H1 (cell line): Measurements from ENCODE around the gene LTBP1.

Source experiments
- CTCF ChIP-seq, 3 experiments: IDR thresholded peaks; 1 replicate in 2 of 3; 2 replicates in 1 of 3; pipeline versions ENCODE4 v1.5.1 to v1.6.1; 2011; ENCODE audit warnings: low read length in 3 of 3, mild to moderate bottlenecking in 3 of 3, inconsistent platforms in 2 of 3, low read depth in 1 of 3, moderate library complexity in 1 of 3; ENCODE audit not compliant: insufficient read depth in 1 of 3; ENCODE audit errors: control extremely low read depth in 1 of 3
- HDAC2 ChIP-seq, 2 experiments: fragments of 300-600 bp in 1 of 2; sonication (generic) in 1 of 2; IDR thresholded peaks; 2 replicates each; pipeline ENCODE4 v1.6.1; 2011 to 2012; ENCODE audit warnings: low read depth in 2 of 2, low read length in 2 of 2, mild to moderate bottlenecking in 2 of 2, moderate library complexity in 2 of 2, borderline replicate concordance in 1 of 2, inconsistent platforms in 1 of 2
- KDM1A ChIP-seq: fragments of 200-600, 300-600 bp; sonication (generic); IDR thresholded peaks from 2 replicates; pipeline ENCODE4 v1.7.1; 2016; ENCODE audit warnings: mild to moderate bottlenecking, low read length, borderline replicate concordance
- POLR2A ChIP-seq, 2 experiments: IDR thresholded peaks; 1 replicate in 1 of 2; 2 replicates in 1 of 2; pipeline ENCODE4 v1.6.1; 2011; ENCODE audit warnings: low read depth in 2 of 2, low read length in 2 of 2, mild to moderate bottlenecking in 2 of 2; ENCODE audit errors: control extremely low read depth in 1 of 2
- USF2 ChIP-seq: IDR thresholded peaks from 2 replicates; pipeline ENCODE4 v1.6.1; 2011; ENCODE audit warnings: low read length, improper control_type of control experiment
- ZNF274 ChIP-seq: IDR thresholded peaks from 2 replicates; pipeline ENCODE4 v1.7.0; 2012; ENCODE audit warnings: low read length, borderline replicate concordance; ENCODE audit errors: extremely low read depth

DNA sequence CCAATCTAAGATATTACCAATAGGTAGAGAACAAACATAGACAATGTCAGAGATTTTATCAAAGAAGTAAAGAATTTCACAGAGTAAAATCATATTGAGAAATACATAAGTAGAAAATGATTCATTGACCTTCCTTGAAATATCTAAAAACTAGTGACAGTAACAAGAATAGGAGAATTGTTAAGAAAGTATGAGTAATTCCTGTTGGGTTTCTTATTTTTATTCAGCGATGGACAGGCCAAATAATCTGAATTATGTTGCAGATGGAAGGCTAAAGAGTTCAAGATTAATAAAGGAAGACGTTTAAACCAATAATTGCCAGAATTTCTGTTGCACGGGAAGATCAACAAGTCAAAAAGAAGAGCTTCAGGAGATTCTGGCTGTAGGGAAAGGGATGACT is 366.3 kb downstream of the LTBP1 start:
- TF ChIP-seq ZNF274 (no peak), CTCF (IDR thresholded peaks at IDR 0.05; ENCODE audit: control extremely low read depth in 1 of 3, insufficient read depth in 1 of 3, low read depth in 1 of 3, low read length in 3 of 3) (no peak), USF2 (no peak), KDM1A (no peak), POLR2A (IDR thresholded peaks at IDR 0.05; ENCODE audit: control extremely low read depth in 1 of 2, low read depth in 2 of 2, low read length in 2 of 2) (no peak), HDAC2 (IDR thresholded peaks at IDR 0.05; ENCODE audit: borderline replicate concordance in 1 of 2, low read depth in 2 of 2, low read length in 2 of 2) (no peak)
